Testis (tissue), 2 donors: Measurements from ENCODE around the gene ANKFY1.

Experiments
- CTCF ChIP-seq, 3 experiments: fragments of 450-650 bp in 2 of 3; fragments of 200-600 bp in 1 of 3; sonication (generic) in 1 of 3; IDR thresholded peaks; one replicate each; pipeline ENCODE4 v1.5.1; 2016 to 2019; ENCODE audit warnings: antibody characterized with exemption in 3 of 3, mild to moderate bottlenecking in 2 of 3, moderate library complexity in 1 of 3
- POLR2A ChIP-seq: fragments of 450-650 bp; IDR thresholded peaks from one replicate; pipeline ENCODE4 v1.6.1; 2017; ENCODE audit warnings: antibody characterized with exemption, mild to moderate bottlenecking, moderate library complexity

DNA sequence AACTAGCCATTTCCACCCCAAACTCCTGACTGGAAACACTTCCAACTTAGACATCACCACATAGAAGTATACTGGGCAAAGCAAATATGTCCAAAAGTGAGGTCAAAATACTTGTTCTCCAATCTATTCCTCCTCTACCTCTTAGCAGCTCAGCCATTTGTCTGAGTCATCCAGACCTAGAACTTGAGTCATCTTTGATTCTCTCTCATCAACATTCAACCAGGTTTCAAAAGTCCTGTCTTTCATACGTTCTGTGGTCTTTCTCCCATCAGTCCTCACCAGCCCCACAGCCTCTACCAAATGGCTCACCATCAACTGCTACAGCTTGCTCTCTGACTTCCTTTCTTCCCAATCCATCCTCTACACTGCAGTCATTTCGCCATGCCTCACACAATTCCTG is 6.8 kb downstream of the ANKFY1 start:
- TF ChIP-seq CTCF (IDR thresholded peaks at IDR 0.05) (no peak), POLR2A (no peak)
